Mesendoderm (in vitro differentiated cells): ENCODE data around the gene XRCC5.

Source experiments
- DNase-seq: peaks from one replicate; pipeline ENCODE4 v3.0.0; 2013
- H2AK5ac ChIP-seq: 2 replicates; pipeline ENCODE4 v1.6.1; 2013; ENCODE audit warnings: low read length, inconsistent platforms
- H2BK120ac ChIP-seq: 2 replicates; pipeline ENCODE4 v1.6.1; 2013; ENCODE audit warnings: low read depth, mild to moderate bottlenecking, low read length, moderate library complexity, mixed read lengths
- H2BK15ac ChIP-seq: replicated peaks from 2 replicates; pipeline ENCODE4 v1.6.1; 2013; ENCODE audit warnings: low read depth, mild to moderate bottlenecking, moderate library complexity
- H2BK5ac ChIP-seq: 2 replicates; pipeline ENCODE4 v1.6.1; 2013; ENCODE audit warnings: low read length, inconsistent platforms
- H3K18ac ChIP-seq: 2 replicates; pipeline ENCODE4 v1.6.1; 2013; ENCODE audit warnings: mild to moderate bottlenecking, low read length, mixed read lengths
- H3K23ac ChIP-seq: one replicate; pipeline ENCODE4 v1.6.1; 2013; ENCODE audit warnings: low read length
- H3K27ac ChIP-seq: 2 replicates; pipeline ENCODE4 v1.5.1; 2013; ENCODE audit warnings: low read depth, mild to moderate bottlenecking, inconsistent platforms, low read length, moderate library complexity
- H3K27me3 ChIP-seq: 2 replicates; pipeline ENCODE4 v1.6.1; 2013; ENCODE audit warnings: low read length, control low read depth, mild to moderate bottlenecking, inconsistent platforms; ENCODE audit not compliant: insufficient read depth, poor library complexity
- H3K36me3 ChIP-seq: 2 replicates; pipeline ENCODE4 v1.6.1; 2013; ENCODE audit warnings: low read length, inconsistent platforms; ENCODE audit not compliant: control insufficient read depth, insufficient read depth
- H3K4ac ChIP-seq: one replicate; pipeline ENCODE4 v1.6.1; 2013; ENCODE audit warnings: low read depth, mild to moderate bottlenecking, low read length, moderate library complexity
- H3K4me1 ChIP-seq: 2 replicates; pipeline ENCODE4 v1.6.1; 2013; ENCODE audit warnings: low read depth, low read length, inconsistent platforms; ENCODE audit not compliant: control insufficient read depth
- H3K4me2 ChIP-seq: 2 replicates; pipeline ENCODE4 v1.6.1; 2013; ENCODE audit warnings: low read length
- H3K4me3 ChIP-seq: 2 replicates; pipeline ENCODE4 v1.5.1; 2013; ENCODE audit warnings: mild to moderate bottlenecking, low read length
- H3K56ac ChIP-seq: one replicate; pipeline ENCODE4 v1.6.1; 2013; ENCODE audit warnings: low read length
- H3K79me1 ChIP-seq: 2 replicates; pipeline ENCODE4 v1.6.1; 2013; ENCODE audit warnings: low read length, inconsistent platforms
- H3K79me2 ChIP-seq: 2 replicates; pipeline ENCODE4 v1.6.1; 2013; ENCODE audit warnings: mild to moderate bottlenecking, low read length; ENCODE audit not compliant: control insufficient read depth, insufficient read depth
- H3K9ac ChIP-seq: 2 replicates; pipeline ENCODE4 v1.6.1; 2013; ENCODE audit warnings: low read length, inconsistent platforms
- H4K5ac ChIP-seq: one replicate; pipeline ENCODE4 v1.6.1; 2013; ENCODE audit warnings: low read length
- H4K8ac ChIP-seq: one replicate; pipeline ENCODE4 v1.6.1; 2013; ENCODE audit warnings: low read depth, mild to moderate bottlenecking, control low read depth, low read length, moderate library complexity
- whole genome bisulfite sequencing: extraction: QIAGEN DNeasy Blood & Tissue Kit; methylation state at CpG from one replicate; pipeline ENCODE4 v1.1.7; 2013; ENCODE audit warnings: low lambda C conversion rate, missing lambda C conversion rate; ENCODE audit not compliant: insufficient coverage; ENCODE audit errors: extremely low coverage; 5-methylcytosine and 5-hydroxymethylcytosine counted together

Gene XRCC5

DNA sequence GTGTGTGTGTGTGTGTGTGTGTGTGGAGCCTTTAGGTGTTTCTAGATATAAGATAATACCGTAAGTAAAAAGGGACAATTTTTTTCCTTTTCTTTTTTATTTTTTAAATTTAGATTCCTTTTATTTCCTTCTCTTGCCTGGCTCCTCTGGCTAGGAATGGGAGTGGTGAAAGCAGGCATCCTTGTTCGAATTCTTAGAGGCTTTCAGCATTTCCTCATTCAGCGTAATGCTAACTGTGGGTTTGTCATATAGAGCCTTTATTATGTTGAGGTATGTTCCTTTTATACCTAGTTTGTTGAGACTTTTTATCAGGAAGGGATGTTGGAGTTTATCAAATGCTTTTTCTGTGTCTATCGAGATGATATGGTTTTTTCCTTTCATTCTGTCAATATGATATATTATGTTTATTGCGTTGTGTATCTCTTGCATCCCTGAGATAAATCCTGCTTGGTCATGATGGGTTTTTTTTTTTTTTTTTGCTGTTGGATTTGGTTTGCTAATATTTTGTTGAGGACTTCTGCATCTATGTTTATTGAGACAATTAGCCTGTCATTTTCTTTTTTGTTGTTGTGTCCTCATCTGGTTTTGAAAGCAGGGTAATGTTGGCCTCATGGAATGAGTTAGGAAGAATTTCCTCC lies 120.2 kb downstream of the XRCC5 start:
- no CpG with 5 or more reads among the region's 5 CpGs for WGBS
- Histone ChIP-seq H2AK5ac (no peak overlapping the region), H3K36me3 (no peaks in the 10 kb centered on the region), H3K4ac (no peak overlapping the region), H4K8ac (no peak overlapping the region), H3K27me3 (no peaks in the 10 kb centered on the region), H3K27ac (no peak overlapping the region), H3K4me1 (no peaks in the 10 kb centered on the region), H3K56ac (no peak overlapping the region), H3K18ac (no peak overlapping the region), H3K4me2 (no peak overlapping the region), H3K79me1 (no peaks in the 10 kb centered on the region), H3K79me2 (no peaks in the 10 kb centered on the region), H4K5ac (no peak overlapping the region), H3K9ac (no peak overlapping the region), H2BK5ac (no peak overlapping the region), H2BK15ac (no peak overlapping the region), H3K4me3 (no peak overlapping the region), H2BK120ac (no peak overlapping the region), H3K23ac (no peak overlapping the region)
- no peak for DNase-seq

- WGBS: no CpG with 5 or more reads among the region's 1 CpG
- no peak overlapping the region for H3K56ac ChIP-seq
Measured at GRCh38 chr2:216231867-216232266, 122.7 kb downstream of the XRCC5 start.

DNA sequence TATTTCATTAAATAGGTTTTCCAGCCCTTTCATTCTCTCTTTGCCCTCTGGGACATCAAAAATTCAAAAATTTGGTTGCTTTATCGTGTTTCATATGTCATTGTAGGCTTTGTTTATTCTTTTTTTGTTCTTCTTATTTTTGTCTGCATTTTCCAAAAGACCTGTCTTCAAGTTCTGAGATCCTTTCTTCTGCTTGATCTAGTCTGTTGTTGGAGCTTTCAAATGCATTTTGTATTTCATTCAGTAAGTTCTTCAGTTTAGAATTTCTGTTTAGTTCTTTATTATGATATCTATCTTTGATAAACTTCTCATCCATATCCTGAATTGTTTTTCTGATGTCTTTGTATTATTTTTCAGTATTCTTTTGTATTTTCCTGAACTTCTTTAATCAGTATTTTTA lies 123.6 kb downstream of the XRCC5 start:
- Histone ChIP-seq H4K5ac (no peak overlapping the region), H3K4me1 (no peaks in the 10 kb centered on the region), H3K18ac (no peak overlapping the region), H3K56ac (no peak overlapping the region), H2BK15ac (no peak overlapping the region), H4K8ac (no peak overlapping the region), H3K27ac (no peak overlapping the region), H3K27me3 (no peaks in the 10 kb centered on the region), H3K79me1 (no peaks in the 10 kb centered on the region), H2BK120ac (no peak overlapping the region), H2BK5ac (no peak overlapping the region), H3K4me3 (no peak overlapping the region), H3K23ac (no peak overlapping the region), H3K4ac (no peak overlapping the region), H2AK5ac (no peak overlapping the region), H3K4me2 (no peak overlapping the region), H3K9ac (no peak overlapping the region), H3K79me2 (no peaks in the 10 kb centered on the region), H3K36me3 (no peaks in the 10 kb centered on the region)
- no CpG with 5 or more reads among the region's 1 CpG for WGBS
- DNase-seq: no peak

More at GRCh38 chr2:216231867-216232266, 122.7 kb downstream of the XRCC5 start:
- no peak overlapping the region for H4K5ac ChIP-seq
- H3K9ac ChIP-seq: no peak overlapping the region
- H2BK120ac ChIP-seq: no peak overlapping the region
- no peak overlapping the region for H4K8ac ChIP-seq
- H3K23ac ChIP-seq: no peak overlapping the region
- no peak overlapping the region for H3K4me2 ChIP-seq
- H3K27me3 ChIP-seq: no peaks in the 10 kb centered on the region
- no peaks in the 10 kb centered on the region for H3K79me1 ChIP-seq
- H3K4me3 ChIP-seq: no peak overlapping the region
- DNase-seq: no peak
- H3K4ac ChIP-seq: no peak overlapping the region
- no peak overlapping the region for H2AK5ac ChIP-seq
- no peaks in the 10 kb centered on the region for H3K79me2 ChIP-seq
- H3K27ac ChIP-seq: no peak overlapping the region
- H2BK15ac ChIP-seq: no peak overlapping the region
- H3K18ac ChIP-seq: no peak overlapping the region
- H2BK5ac ChIP-seq: no peak overlapping the region
- no peaks in the 10 kb centered on the region for H3K4me1 ChIP-seq
- H3K36me3 ChIP-seq: no peaks in the 10 kb centered on the region

GRCh38 chr2:216233281-216233995 lies 124.3 kb downstream of the XRCC5 start:
- no peaks in the 10 kb centered on the region for H3K36me3 ChIP-seq
- H3K4ac ChIP-seq: no peak overlapping the region
- H3K23ac ChIP-seq: no peak overlapping the region
- no peak overlapping the region for H2BK15ac ChIP-seq
- WGBS: no CpG with 5 or more reads among the region's 4 CpGs
- no peak overlapping the region for H3K56ac ChIP-seq
- H3K79me2 ChIP-seq: no peaks in the 10 kb centered on the region
- no peak overlapping the region for H3K4me3 ChIP-seq
- no peaks in the 10 kb centered on the region for H3K27me3 ChIP-seq
- no peak overlapping the region for H2BK5ac ChIP-seq
- no peak overlapping the region for H2BK120ac ChIP-seq
- DNase-seq: no peak
- H3K79me1 ChIP-seq: no peaks in the 10 kb centered on the region
- H3K27ac ChIP-seq: no peak overlapping the region
- no peak overlapping the region for H4K8ac ChIP-seq
- no peak overlapping the region for H2AK5ac ChIP-seq
- no peak overlapping the region for H3K9ac ChIP-seq
- no peaks in the 10 kb centered on the region for H3K4me1 ChIP-seq
- H3K18ac ChIP-seq: no peak overlapping the region
- no peak overlapping the region for H4K5ac ChIP-seq
- no peak overlapping the region for H3K4me2 ChIP-seq

- H4K8ac ChIP-seq: no peak overlapping the region
- no peak overlapping the region for H2BK15ac ChIP-seq
- H3K36me3 ChIP-seq: no peaks in the 10 kb centered on the region
- H3K79me1 ChIP-seq: no peaks in the 10 kb centered on the region
- H3K23ac ChIP-seq: no peak overlapping the region
- H3K27ac ChIP-seq: no peak overlapping the region
- no peak overlapping the region for H4K5ac ChIP-seq
- H3K4me1 ChIP-seq: no peaks in the 10 kb centered on the region
- no peak overlapping the region for H3K9ac ChIP-seq
- H3K79me2 ChIP-seq: no peaks in the 10 kb centered on the region
- no peak overlapping the region for H2AK5ac ChIP-seq
- H2BK5ac ChIP-seq: no peak overlapping the region
- no peak overlapping the region for H3K56ac ChIP-seq
- no peak overlapping the region for H3K4me3 ChIP-seq
- no peak for DNase-seq
- no peak overlapping the region for H3K18ac ChIP-seq
- H3K4ac ChIP-seq: no peak overlapping the region
- H2BK120ac ChIP-seq: no peak overlapping the region
- H3K4me2 ChIP-seq: no peak overlapping the region
- H3K27me3 ChIP-seq: no peaks in the 10 kb centered on the region
- WGBS: no CpG with 5 or more reads among the region's 3 CpGs
Measured at GRCh38 chr2:216234106-216234505, 125.0 kb downstream of the XRCC5 start.
